PC-3 (cell line): ENCODE results near the gene NEDD4L.

Experiments
- EZH2phosphoT487 ChIP-seq: fragments of 300-600 bp; sonication (generic); IDR thresholded peaks from 2 replicates; pipeline ENCODE4 v1.6.1; 2018; ENCODE audit warnings: mild to moderate bottlenecking, antibody characterized with exemption, low read length, borderline replicate concordance
- TF ChIP-seq, protein P1 (sequence below): fragments of 300-600 bp; sonication (generic); conservative IDR thresholded peaks from 2 replicates; pipeline ENCODE4 v1.5.1; 2017; ENCODE audit warnings: antibody characterized with exemption, low read depth, mild to moderate bottlenecking, low read length

DNA sequence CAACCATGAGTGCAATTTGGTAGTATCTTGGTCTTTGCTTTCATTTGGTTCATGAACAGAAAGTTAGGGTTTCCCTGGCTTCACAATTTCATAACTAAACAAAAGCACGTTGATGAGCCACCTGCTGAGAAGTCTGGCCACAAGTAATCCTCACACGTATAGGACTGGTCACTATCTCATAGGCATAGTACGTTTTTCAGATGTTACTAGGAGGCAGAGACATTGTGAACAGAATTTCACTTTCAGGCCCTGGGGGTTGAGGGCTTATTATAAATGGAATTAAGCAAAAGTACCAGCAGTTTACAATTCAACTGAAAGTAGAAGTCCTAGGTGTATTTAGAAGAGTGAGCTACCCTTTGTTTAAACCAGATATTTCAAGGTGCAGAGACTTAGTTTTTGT is 307.8 kb downstream of the NEDD4L start:
- no peak for TF ChIP-seq EZH2phosphoT487
- TF ChIP-seq, protein P1, sequence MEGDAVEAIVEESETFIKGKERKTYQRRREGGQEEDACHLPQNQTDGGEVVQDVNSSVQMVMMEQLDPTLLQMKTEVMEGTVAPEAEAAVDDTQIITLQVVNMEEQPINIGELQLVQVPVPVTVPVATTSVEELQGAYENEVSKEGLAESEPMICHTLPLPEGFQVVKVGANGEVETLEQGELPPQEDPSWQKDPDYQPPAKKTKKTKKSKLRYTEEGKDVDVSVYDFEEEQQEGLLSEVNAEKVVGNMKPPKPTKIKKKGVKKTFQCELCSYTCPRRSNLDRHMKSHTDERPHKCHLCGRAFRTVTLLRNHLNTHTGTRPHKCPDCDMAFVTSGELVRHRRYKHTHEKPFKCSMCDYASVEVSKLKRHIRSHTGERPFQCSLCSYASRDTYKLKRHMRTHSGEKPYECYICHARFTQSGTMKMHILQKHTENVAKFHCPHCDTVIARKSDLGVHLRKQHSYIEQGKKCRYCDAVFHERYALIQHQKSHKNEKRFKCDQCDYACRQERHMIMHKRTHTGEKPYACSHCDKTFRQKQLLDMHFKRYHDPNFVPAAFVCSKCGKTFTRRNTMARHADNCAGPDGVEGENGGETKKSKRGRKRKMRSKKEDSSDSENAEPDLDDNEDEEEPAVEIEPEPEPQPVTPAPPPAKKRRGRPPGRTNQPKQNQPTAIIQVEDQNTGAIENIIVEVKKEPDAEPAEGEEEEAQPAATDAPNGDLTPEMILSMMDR, result no peak
